Adipocyte (in vitro differentiated cells): Measurements from ENCODE around the gene TCF7L2.
A peak's percentile ranks its signal among the peaks of the same experiment; 100 is the strongest.

Experiments used
- DNase-seq: peaks from one replicate; pipeline ENCODE4 v3.0.0-alpha.2; 2015; ENCODE audit warnings: low read depth
- H3K27me3 ChIP-seq: replicated peaks from 2 replicates; pipeline ENCODE4 v1.7.0; 2013; ENCODE audit warnings: mild to moderate bottlenecking, low read length, moderate library complexity; ENCODE audit not compliant: control insufficient read depth, insufficient read depth
- H3K36me3 ChIP-seq: 2 replicates; pipeline ENCODE4 v1.7.0; 2013; ENCODE audit warnings: low read length, mild to moderate bottlenecking, moderate library complexity; ENCODE audit not compliant: control insufficient read depth, insufficient read depth, severe bottlenecking
- H3K4me1 ChIP-seq: 2 replicates; pipeline ENCODE4 v1.7.0; 2013; ENCODE audit warnings: mild to moderate bottlenecking, low read length, moderate library complexity; ENCODE audit not compliant: control insufficient read depth, insufficient read depth
- H3K4me3 ChIP-seq: 2 replicates; pipeline ENCODE4 v1.7.0; 2013; ENCODE audit warnings: mild to moderate bottlenecking, low read length, moderate library complexity
- H3K9ac ChIP-seq: 2 replicates; pipeline ENCODE4 v1.7.0; 2013; ENCODE audit warnings: mild to moderate bottlenecking, low read length, moderate library complexity
- H3K9me3 ChIP-seq: 2 replicates; pipeline ENCODE4 v1.7.0; 2013; ENCODE audit warnings: mild to moderate bottlenecking, low read length, moderate library complexity; ENCODE audit not compliant: control insufficient read depth

Gene TCF7L2

GRCh38 chr10:112985690-112986543 lies 35.9 kb downstream of the TCF7L2 start:
- Histone ChIP-seq H3K27me3 (no peaks in the 10 kb centered on the region), H3K4me1 (peaks cover 39% of the 10 kb centered on the region), H3K4me3 (peak overlapping the region; percentile 3), H3K9me3 (no peaks in the 10 kb centered on the region), H3K9ac (no peak overlapping the region), H3K36me3 (peaks cover 18% of the 10 kb centered on the region)
- DNase-seq, result peak; percentile 69

DNA sequence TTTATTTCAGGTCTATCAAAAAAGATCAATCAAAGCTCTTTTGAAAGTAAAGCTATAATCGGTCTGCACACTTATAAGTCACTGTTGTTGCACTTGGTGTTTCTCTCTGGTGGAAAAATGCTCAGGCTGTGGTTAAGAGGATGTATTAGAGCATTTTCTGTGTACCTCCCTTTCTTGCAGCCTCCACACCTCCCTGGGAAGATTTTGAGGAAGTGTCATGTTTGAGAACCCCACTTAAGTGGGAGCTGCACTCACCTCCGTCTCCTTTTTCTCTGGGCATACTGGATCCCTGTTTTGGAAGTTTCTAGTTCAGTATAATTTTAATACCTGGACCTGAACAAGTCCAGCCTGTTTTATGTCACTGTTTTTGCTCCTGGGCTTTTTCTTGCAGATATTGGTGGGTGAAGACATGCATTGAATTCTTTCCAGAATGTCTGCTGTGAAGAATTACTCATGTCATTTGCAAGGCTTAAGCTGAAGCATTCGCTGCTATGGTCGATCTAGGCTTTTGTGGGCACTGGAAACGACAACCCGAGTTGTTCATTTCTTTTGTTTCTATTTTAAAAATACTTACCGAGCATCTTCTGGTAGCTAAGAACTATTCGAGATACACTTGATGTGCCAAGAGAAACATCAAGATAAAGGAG lies 36.6 kb downstream of the TCF7L2 start:
- H3K27me3 ChIP-seq, result no peaks in the 10 kb centered on the region
- H3K4me1 ChIP-seq, result peaks cover 32% of the 10 kb centered on the region
- H3K9ac ChIP-seq, result no peak overlapping the region
- H3K36me3 ChIP-seq, result peaks cover 18% of the 10 kb centered on the region
- H3K9me3 ChIP-seq, result no peaks in the 10 kb centered on the region
- peak; percentile 60 for DNase-seq
- peak overlapping the region; percentile 3 for H3K4me3 ChIP-seq

- H3K4me3 ChIP-seq, result no peak overlapping the region
- peaks cover 32% of the 10 kb centered on the region for H3K4me1 ChIP-seq
- DNase-seq, result no peak
Measured at GRCh38 chr10:112988839-112989406, 38.9 kb downstream of the TCF7L2 start.

GRCh38 chr10:112989826-112990225 lies 39.8 kb downstream of the TCF7L2 start:
- H3K36me3 ChIP-seq, result peaks cover 21% of the 10 kb centered on the region
- H3K4me1 ChIP-seq, result peaks cover 32% of the 10 kb centered on the region
- H3K9me3 ChIP-seq, result no peaks in the 10 kb centered on the region
- no peak overlapping the region for H3K9ac ChIP-seq
- no peaks in the 10 kb centered on the region for H3K27me3 ChIP-seq
- no peak overlapping the region for H3K4me3 ChIP-seq
- DNase-seq, result no peak

More at GRCh38 chr10:112988839-112989406, 38.9 kb downstream of the TCF7L2 start:
- no peaks in the 10 kb centered on the region for H3K9me3 ChIP-seq
- peaks cover 21% of the 10 kb centered on the region for H3K36me3 ChIP-seq
- H3K9ac ChIP-seq, result no peak overlapping the region
- H3K27me3 ChIP-seq, result no peaks in the 10 kb centered on the region

- Histone ChIP-seq H3K9me3 (no peaks in the 10 kb centered on the region), H3K27me3 (no peaks in the 10 kb centered on the region), H3K9ac (no peak overlapping the region), H3K4me1 (peaks cover 34% of the 10 kb centered on the region), H3K4me3 (no peak overlapping the region), H3K36me3 (peaks cover 21% of the 10 kb centered on the region)
- DNase-seq, result peak; percentile 27
Measured at GRCh38 chr10:112990271-112990670, 40.2 kb downstream of the TCF7L2 start.

DNA sequence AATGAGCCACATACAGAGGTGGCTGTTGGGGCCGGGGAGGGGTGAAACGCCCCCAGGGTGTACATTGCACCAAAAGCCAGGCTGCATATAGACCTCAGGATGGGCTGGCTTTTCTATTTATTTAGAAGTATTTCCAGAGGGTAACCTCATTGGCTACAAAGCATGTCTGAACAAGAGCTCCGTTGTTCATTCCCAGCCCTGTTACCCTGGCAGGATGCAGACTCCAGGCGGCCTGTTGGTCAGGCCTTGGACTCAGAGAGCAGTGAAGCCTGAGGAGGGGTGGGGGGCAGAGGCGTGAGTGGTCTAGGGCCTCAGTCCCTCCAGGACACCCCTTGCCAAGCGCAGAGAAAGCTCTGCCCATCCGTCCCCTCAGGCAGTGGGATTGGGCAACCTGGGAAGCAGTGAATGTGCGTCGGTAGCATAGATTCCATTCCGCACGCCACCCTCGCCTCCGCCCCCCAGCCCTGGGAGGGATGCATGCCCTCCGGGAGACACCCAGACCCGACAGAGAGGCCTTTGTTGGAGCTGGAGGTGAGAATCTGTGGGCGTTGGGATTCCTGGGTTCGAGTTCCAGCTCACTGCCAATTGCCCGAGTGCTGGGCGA lies 41.9 kb downstream of the TCF7L2 start:
- H3K9me3 ChIP-seq, result no peaks in the 10 kb centered on the region
- no peak overlapping the region for H3K9ac ChIP-seq
- no peaks in the 10 kb centered on the region for H3K27me3 ChIP-seq
- H3K4me1 ChIP-seq, result peaks cover 25% of the 10 kb centered on the region
- DNase-seq, result no peak
- no peak overlapping the region for H3K4me3 ChIP-seq
- peaks cover 21% of the 10 kb centered on the region for H3K36me3 ChIP-seq

DNA sequence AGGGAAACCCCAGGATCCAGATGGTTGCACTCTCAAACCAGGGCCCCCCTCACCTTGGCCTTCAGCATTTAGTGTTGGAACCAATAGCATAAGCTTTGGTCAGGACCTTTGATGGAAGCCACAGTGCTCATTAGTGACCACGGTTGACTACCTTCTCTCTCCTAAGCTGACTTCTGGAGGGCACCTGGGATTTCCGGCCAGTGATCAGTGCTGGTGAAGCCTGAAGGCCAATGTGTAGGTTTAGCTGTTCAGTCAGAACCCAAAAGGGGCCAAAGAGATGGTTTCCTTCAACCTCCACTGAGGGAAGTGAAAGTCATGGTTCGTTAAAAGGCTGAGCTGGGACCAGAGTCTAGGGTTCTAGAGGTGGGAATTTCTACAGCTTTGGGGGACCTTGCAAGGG lies 46.4 kb downstream of the TCF7L2 start:
- no peak for DNase-seq
- no peaks in the 10 kb centered on the region for H3K27me3 ChIP-seq
- H3K9ac ChIP-seq, result no peak overlapping the region
- H3K4me1 ChIP-seq, result peaks cover 18% of the 10 kb centered on the region
- H3K9me3 ChIP-seq, result no peaks in the 10 kb centered on the region
- peaks cover 3% of the 10 kb centered on the region for H3K36me3 ChIP-seq
- H3K4me3 ChIP-seq, result no peak overlapping the region

DNA sequence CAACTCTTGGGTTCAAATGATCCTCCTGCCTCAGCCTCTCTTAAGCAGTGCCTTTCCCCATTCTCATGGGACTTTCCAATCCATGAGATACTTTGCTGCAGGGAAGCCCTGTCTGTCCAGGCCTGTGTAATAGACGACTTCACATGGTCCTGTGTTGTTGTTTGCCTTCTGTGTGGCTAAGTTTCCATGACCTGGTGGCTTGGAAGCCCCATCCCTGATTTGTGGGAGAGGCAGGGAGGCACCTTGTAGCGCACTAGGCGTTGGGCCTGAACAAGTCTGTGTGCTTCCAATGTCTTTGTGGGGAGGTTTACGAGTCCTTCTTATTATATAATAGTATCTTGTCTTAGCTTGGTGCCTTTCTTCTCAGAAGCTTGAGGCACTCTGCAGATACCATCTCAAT lies 49.1 kb downstream of the TCF7L2 start:
- Histone ChIP-seq H3K27me3 (no peaks in the 10 kb centered on the region), H3K4me1 (peaks cover 18% of the 10 kb centered on the region), H3K9ac (no peak overlapping the region), H3K36me3 (peaks cover 5% of the 10 kb centered on the region), H3K4me3 (no peak overlapping the region), H3K9me3 (no peaks in the 10 kb centered on the region)
- DNase-seq, result no peak

- Histone ChIP-seq H3K4me3 (no peak overlapping the region), H3K27me3 (no peaks in the 10 kb centered on the region), H3K9ac (no peak overlapping the region), H3K9me3 (no peaks in the 10 kb centered on the region), H3K4me1 (peaks cover 17% of the 10 kb centered on the region), H3K36me3 (peaks cover 11% of the 10 kb centered on the region)
- DNase-seq, result no peak
Measured at GRCh38 chr10:113000442-113000841, 50.4 kb downstream of the TCF7L2 start.

- Histone ChIP-seq H3K9ac (no peak overlapping the region), H3K27me3 (no peaks in the 10 kb centered on the region), H3K9me3 (no peaks in the 10 kb centered on the region), H3K4me1 (peaks cover 17% of the 10 kb centered on the region), H3K36me3 (peaks cover 11% of the 10 kb centered on the region), H3K4me3 (no peak overlapping the region)
- no peak for DNase-seq
Measured at GRCh38 chr10:113000876-113001598, 51.0 kb downstream of the TCF7L2 start.
